HepG2 (cell line): ENCODE data around the gene RUSF1. TPM values are rescaled to one million over a fixed set of nuclear protein-coding genes. Genes with fewer than 3 reads are reported as not detected.

ENCODE experiments used
- BRD4 ChIP-seq: sonication (generic); formaldehyde crosslinking; IDR thresholded peaks from 2 replicates; pipeline ENCODE4 v1.4.0; 2020; ENCODE audit warnings: missing genetic modification reagents
- DBP ChIP-seq: sonication (generic); formaldehyde crosslinking; IDR thresholded peaks from 2 replicates; pipeline ENCODE4 v1.4.0; 2020; ENCODE audit warnings: missing genetic modification reagents; ENCODE audit errors: not compliant biosample characterization
- FIP1L1 ChIP-seq: fragments of 200-400 bp; formaldehyde crosslinking; IDR thresholded peaks from 2 replicates; pipeline ENCODE4 v1.6.1; 2018; ENCODE audit warnings: low read depth, mild to moderate bottlenecking, low read length, moderate library complexity, borderline replicate concordance; ENCODE audit not compliant: insufficient read depth
- GATAD1 ChIP-seq: IDR thresholded peaks from 2 replicates; pipeline ENCODE4 v1.6.1; 2016; ENCODE audit warnings: missing genetic modification reagents, missing compliant biosample characterization
- HES4 ChIP-seq: sonication (generic); formaldehyde crosslinking; IDR thresholded peaks from 2 replicates; pipeline ENCODE4 v1.9.0; 2021; ENCODE audit warnings: mild to moderate bottlenecking, missing genetic modification reagents, borderline replicate concordance
- HNRNPUL1 ChIP-seq: fragments of 200-400 bp; formaldehyde crosslinking; IDR thresholded peaks from 2 replicates; pipeline ENCODE4 v1.6.1; 2017; ENCODE audit warnings: low read depth, mild to moderate bottlenecking, low read length, moderate library complexity
- HOXA3 ChIP-seq: sonication (generic); formaldehyde crosslinking; IDR thresholded peaks from 2 replicates; pipeline ENCODE4 v1.5.0; 2020; ENCODE audit warnings: missing genetic modification reagents
- KDM5A ChIP-seq: fragments of 200-600 bp; sonication (generic); IDR thresholded peaks from 2 replicates; pipeline ENCODE4 v1.7.0; 2018; ENCODE audit warnings: antibody characterized with exemption, mild to moderate bottlenecking, low read length, borderline replicate concordance
- MEIS1 ChIP-seq: sonication (generic); formaldehyde crosslinking; IDR thresholded peaks from 2 replicates; pipeline ENCODE4 v1.9.0; 2021; ENCODE audit warnings: mild to moderate bottlenecking, missing genetic modification reagents, moderate library complexity, borderline replicate concordance
- PHF5A ChIP-seq: IDR thresholded peaks from one replicate; pipeline ENCODE4 v1.6.1; 2018; ENCODE audit warnings: low read depth, missing genetic modification reagents; ENCODE audit not compliant: unreplicated experiment
- SMAD1 ChIP-seq: sonication (generic); formaldehyde crosslinking; IDR thresholded peaks from 2 replicates; pipeline ENCODE4 v1.4.0; 2020; ENCODE audit warnings: missing genetic modification reagents, low read depth, mild to moderate bottlenecking, borderline replicate concordance
- U2AF2 ChIP-seq: fragments of 200-400 bp; formaldehyde crosslinking; IDR thresholded peaks from 2 replicates; pipeline ENCODE4 v1.6.1; 2017; ENCODE audit warnings: low read depth, mild to moderate bottlenecking, low read length
- ZFP37 ChIP-seq: sonication (generic); formaldehyde crosslinking; IDR thresholded peaks from 2 replicates; pipeline ENCODE4 v1.4.0; 2020; ENCODE audit warnings: missing genetic modification reagents, borderline replicate concordance
- ZNF350 ChIP-seq: sonication (generic); formaldehyde crosslinking; IDR thresholded peaks from 2 replicates; pipeline ENCODE4 v1.4.0; 2020; ENCODE audit warnings: mild to moderate bottlenecking, low read depth, missing genetic modification reagents, borderline replicate concordance
- ZNF484 ChIP-seq: sonication (generic); formaldehyde crosslinking; IDR thresholded peaks from 2 replicates; pipeline ENCODE4 v1.5.1; 2020; ENCODE audit warnings: mild to moderate bottlenecking, low read depth, missing genetic modification reagents, borderline replicate concordance
- ZNF512B ChIP-seq: sonication (generic); formaldehyde crosslinking; IDR thresholded peaks from 2 replicates; pipeline ENCODE4 v1.5.1; 2020; ENCODE audit warnings: missing genetic modification reagents, mild to moderate bottlenecking, borderline replicate concordance
- ZNF557 ChIP-seq: sonication (generic); formaldehyde crosslinking; IDR thresholded peaks from 2 replicates; pipeline ENCODE4 v1.4.0; 2020; ENCODE audit warnings: missing genetic modification reagents
- ZNF564 ChIP-seq: sonication (generic); formaldehyde crosslinking; IDR thresholded peaks from 2 replicates; pipeline ENCODE4 v1.8.1; 2023; ENCODE audit warnings: mild to moderate bottlenecking, missing genetic modification reagents
- ZNF569 ChIP-seq: sonication (generic); formaldehyde crosslinking; IDR thresholded peaks from 2 replicates; pipeline ENCODE4 v1.5.0; 2020; ENCODE audit warnings: mild to moderate bottlenecking, missing genetic modification reagents, moderate library complexity, borderline replicate concordance
- ZNF652 ChIP-seq: IDR thresholded peaks from 2 replicates; pipeline ENCODE4 v1.6.1; 2016; ENCODE audit warnings: low read depth, borderline replicate concordance
- ZNF766 ChIP-seq: sonication (generic); formaldehyde crosslinking; IDR thresholded peaks from 2 replicates; pipeline ENCODE4 v1.5.0; 2020; ENCODE audit warnings: missing genetic modification reagents, borderline replicate concordance
- polyA plus RNA-seq, 8 experiments: library from polyadenylated mRNA; depleted of rRNA in 3 of 8; stranded (reverse) in 7 of 8; unstranded in 1 of 8; fragments of >200 nt; fragmentation: Illumina TruSeq in 4 of 8; extraction: Trizol in 4 of 8; gene quantifications; 2 replicates each; pipeline versions ENCODE4 v1.2.1 to v1.2.3, GENCODE V29; 2011 to 2016; ENCODE audit warnings: low read depth in 4 of 8, missing spikeins in 1 of 8, mixed read lengths in 1 of 8; ENCODE audit not compliant: insufficient read depth in 1 of 8
- total RNA-seq, 5 experiments: library from RNA; depleted of rRNA; stranded (reverse); fragments of >200 nt; fragmentation: Illumina TruSeq; extraction: Trizol; gene quantifications; 2 replicates each; pipeline ENCODE4 v1.2.3, GENCODE V29; 2016; ENCODE audit warnings: low read depth in 1 of 5
- TF ChIP-seq, protein P1 (sequence below): sonication (generic); formaldehyde crosslinking; IDR thresholded peaks from 2 replicates; pipeline ENCODE4 v1.5.0; 2020; ENCODE audit warnings: mild to moderate bottlenecking, missing genetic modification reagents
- TF ChIP-seq, protein P2 (sequence below): sonication (generic); formaldehyde crosslinking; IDR thresholded peaks from 2 replicates; pipeline ENCODE4 v1.4.0; 2020; ENCODE audit warnings: mild to moderate bottlenecking, missing genetic modification reagents

Gene RUSF1
- total and polyA plus RNA-seq, 2 of the 13 experiments (the other 11 are each of a cell fraction or from before 2014, with no cell fraction given) = 40.8 to 50.2 TPM

DNA sequence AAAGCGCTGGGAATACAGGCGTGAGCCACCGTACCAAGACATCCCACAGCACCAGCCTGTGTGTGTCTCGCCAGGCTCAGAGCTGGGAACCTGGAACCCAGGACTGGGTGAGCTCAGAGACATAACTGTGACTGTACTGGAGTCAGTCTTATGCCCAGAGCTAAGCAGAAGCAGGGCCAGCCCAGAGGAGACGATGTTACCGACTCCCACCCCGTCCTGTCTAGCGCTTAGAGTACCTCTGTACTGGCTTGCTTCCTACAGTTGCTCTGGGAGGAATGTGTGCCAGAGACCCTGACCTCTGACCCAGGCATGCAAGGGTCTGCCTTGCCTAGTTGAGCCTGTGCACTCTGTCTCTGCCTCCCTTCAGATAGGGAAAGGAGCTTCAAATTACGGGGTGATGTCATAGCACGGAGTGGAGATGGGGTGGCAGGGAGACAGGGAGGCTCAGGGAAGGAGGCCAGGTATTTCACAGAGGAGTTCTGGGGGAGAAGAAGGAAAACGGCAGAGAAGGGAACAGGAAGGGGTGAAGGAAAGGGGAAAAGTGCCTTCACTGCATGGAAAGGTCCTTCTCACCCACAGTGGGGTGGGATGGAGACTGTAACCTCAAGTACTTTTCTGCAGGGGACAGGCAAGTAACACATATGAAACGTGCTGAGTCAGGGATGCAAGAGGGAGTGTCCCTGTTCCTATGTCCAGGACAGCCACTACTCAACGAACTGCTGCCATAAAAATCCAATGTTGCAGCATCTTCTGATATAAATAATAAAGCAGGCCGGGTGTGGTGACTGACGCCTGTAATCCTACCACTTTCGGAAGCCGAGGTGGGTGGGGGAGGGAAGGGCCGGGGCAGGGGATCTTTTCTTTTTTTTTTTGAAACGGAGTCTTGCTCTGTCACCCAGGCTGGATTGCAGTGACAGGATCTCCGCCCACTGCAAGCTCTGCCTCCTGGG, 54.7 kb downstream of the RUSF1 start (continued):
- TF ChIP-seq, protein P1, sequence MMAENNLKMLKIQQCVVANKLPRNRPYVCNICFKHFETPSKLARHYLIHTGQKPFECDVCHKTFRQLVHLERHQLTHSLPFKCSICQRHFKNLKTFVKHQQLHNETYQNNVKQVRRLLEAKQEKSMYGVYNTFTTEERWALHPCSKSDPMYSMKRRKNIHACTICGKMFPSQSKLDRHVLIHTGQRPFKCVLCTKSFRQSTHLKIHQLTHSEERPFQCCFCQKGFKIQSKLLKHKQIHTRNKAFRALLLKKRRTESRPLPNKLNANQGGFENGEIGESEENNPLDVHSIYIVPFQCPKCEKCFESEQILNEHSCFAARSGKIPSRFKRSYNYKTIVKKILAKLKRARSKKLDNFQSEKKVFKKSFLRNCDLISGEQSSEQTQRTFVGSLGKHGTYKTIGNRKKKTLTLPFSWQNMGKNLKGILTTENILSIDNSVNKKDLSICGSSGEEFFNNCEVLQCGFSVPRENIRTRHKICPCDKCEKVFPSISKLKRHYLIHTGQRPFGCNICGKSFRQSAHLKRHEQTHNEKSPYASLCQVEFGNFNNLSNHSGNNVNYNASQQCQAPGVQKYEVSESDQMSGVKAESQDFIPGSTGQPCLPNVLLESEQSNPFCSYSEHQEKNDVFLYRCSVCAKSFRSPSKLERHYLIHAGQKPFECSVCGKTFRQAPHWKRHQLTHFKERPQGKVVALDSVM (CRISPR knock-in tag) = peak; percentile 97
- TF ChIP-seq FIP1L1 (no peak), ZFP37 (CRISPR knock-in tag) (no peak), ZNF557 (CRISPR knock-in tag) (0 out of 2 replicates have a peak, but pooled peaks have one; percentile 50), ZNF569 (CRISPR knock-in tag) (no peak), MEIS1 (no peak), ZNF350 (CRISPR knock-in tag) (peak; percentile 60), KDM5A (no peak), BRD4 (CRISPR knock-in tag) (no peak), ZNF512B (CRISPR knock-in tag) (no peak), ZNF484 (no peak), U2AF2 (no peak), GATAD1 (CRISPR knock-in tag) (peak; percentile 50; the same call in 1 of the 2 replicates), SMAD1 (no peak), HNRNPUL1 (no peak), ZNF564 (CRISPR knock-in tag) (no peak), PHF5A (peak; percentile 66), ZNF652 (CRISPR knock-in tag) (no peak), DBP (no peak), HES4 (CRISPR knock-in tag) (no peak), ZNF766 (no peak), HOXA3 (CRISPR knock-in tag) (peak; percentile 39; the same call in 1 of the 2 replicates)
- TF ChIP-seq, protein P2, sequence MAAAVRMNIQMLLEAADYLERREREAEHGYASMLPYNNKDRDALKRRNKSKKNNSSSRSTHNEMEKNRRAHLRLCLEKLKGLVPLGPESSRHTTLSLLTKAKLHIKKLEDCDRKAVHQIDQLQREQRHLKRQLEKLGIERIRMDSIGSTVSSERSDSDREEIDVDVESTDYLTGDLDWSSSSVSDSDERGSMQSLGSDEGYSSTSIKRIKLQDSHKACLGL = no peak
